Cardiac fibroblast (primary cell): ENCODE measurements around the gene LRP1B.

ENCODE experiments used
- DNase-seq, 2 donors: peaks; one replicate each; pipeline versions ENCODE4 v3.0.0 to v3.0.0-alpha.2; 2010; ENCODE audit warnings: low read depth in 2 of 2
- H3K4me3 ChIP-seq, 2 donors: replicated peaks in 1 of 2; 1 replicate in 1 of 2; 2 replicates in 1 of 2; pipeline ENCODE4 v1.5.1; 2011; ENCODE audit warnings: low read depth in 2 of 2, low read length in 2 of 2, mild to moderate bottlenecking in 2 of 2, moderate library complexity in 1 of 2
- TF ChIP-seq, protein P1 (sequence below): IDR thresholded peaks from one replicate; pipeline ENCODE4 v1.5.1; 2011; ENCODE audit warnings: low read depth, mild to moderate bottlenecking, low read length, inconsistent platforms

The LRP1B gene

DNA sequence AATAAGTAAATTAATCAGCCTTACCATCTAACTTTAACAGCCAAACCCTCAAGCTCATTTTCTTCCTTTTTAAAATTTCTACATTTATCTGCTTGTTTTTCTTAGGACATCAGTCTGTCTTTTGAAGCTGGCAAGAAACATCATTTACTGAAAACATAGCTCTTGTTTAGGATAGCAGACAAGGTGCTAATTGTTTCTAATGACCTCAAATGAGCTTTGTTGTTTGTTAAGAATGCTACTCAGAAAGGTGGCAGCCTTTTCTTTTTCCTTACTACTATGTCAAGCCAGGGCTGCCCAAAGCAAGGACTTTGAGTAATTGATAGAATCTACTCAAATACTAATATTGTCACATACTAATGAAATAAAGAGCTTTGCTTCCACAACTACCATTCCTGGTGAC lies 171.8 kb downstream of the LRP1B start:
- TF ChIP-seq, protein P1, sequence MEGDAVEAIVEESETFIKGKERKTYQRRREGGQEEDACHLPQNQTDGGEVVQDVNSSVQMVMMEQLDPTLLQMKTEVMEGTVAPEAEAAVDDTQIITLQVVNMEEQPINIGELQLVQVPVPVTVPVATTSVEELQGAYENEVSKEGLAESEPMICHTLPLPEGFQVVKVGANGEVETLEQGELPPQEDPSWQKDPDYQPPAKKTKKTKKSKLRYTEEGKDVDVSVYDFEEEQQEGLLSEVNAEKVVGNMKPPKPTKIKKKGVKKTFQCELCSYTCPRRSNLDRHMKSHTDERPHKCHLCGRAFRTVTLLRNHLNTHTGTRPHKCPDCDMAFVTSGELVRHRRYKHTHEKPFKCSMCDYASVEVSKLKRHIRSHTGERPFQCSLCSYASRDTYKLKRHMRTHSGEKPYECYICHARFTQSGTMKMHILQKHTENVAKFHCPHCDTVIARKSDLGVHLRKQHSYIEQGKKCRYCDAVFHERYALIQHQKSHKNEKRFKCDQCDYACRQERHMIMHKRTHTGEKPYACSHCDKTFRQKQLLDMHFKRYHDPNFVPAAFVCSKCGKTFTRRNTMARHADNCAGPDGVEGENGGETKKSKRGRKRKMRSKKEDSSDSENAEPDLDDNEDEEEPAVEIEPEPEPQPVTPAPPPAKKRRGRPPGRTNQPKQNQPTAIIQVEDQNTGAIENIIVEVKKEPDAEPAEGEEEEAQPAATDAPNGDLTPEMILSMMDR, result no peak
- no peak for DNase-seq
- no peak overlapping the region for H3K4me3 ChIP-seq

DNA sequence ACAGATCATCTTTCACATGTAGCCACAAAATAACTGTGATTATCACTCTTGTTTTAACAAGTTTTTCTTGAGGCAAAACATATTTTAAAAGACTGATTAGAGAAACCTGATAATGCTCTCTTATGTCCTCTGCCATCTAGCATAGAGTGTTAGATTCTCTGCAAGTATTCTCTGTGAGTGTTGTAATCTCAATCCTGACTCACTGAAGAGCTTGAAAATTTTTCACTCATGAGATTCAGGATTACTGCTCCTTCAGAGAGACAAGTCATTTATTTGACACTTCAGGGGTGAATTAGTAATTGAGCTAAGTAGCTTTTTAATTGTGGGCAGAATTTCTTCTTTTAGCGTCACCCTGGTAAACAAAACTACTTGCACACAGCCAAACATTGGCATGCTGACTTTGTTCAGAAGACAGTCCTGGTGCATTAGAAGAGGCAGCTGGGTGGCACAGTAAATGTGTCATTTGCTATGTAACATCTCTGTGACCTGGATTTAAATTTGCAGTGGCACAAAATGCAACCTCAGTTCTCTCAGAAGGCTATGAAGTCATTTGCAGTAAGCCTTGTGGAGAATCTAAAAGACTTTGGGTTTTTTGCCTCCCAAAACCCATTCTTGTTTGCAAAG lies 172.9 kb downstream of the LRP1B start:
- DNase-seq, result no peak
- TF ChIP-seq, protein P1, result no peak
- no peak overlapping the region for H3K4me3 ChIP-seq

DNA sequence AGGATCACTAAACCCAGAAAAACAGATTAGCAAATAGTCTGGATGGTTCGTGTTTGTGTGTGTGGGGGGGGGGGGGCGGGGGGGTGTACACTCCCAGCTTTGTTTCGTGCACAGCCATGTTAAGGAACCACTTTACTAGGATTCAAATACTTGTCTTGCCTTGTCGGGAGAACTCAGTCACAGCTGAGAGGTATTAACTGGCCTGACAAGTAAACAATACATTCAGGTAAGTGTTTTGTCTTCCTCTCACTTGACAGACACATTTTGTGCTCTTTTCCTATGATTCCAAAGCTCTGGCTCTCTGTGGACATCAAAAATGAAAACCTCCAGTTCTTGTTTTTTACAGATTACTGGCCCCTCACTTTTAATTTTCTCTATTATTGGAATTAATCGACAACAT lies 173.5 kb downstream of the LRP1B start:
- no peak for DNase-seq
- H3K4me3 ChIP-seq, result no peak overlapping the region
- TF ChIP-seq, protein P1, result no peak

DNA sequence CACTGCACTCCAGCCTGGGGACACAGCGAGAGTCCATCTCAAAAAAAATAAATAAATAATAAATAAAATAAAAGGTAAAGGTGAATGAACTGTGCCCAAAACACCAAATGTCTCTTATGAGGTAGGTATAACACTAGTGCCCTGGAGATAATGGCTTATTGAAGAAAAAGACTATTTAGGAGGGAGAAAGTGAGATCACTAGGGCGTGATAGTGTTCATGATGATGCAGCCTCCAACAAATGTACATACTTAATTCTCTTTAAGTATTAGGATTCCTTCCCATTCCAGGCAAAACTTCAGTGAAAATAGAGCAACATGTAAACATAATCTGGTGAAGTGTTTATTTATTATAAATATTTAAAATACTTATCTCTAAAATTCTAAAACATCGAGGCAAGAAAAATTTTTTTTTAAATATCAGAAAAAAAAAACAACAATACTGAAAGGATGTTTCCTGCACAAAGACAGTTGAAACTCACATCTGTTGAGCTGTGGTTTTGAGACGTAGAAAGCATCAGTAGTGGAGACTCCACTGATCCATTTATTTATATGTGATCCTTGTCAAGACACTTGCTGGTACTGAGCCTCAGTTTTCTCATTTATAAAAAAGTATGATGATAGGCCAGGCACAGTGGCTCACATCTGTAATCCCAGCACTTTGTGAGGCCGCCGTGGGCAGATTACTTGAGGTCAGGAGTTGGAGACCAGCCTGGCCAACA lies 183.3 kb downstream of the LRP1B start:
- no peak overlapping the region for H3K4me3 ChIP-seq
- no peak for DNase-seq
- TF ChIP-seq, protein P1, result no peak

DNA sequence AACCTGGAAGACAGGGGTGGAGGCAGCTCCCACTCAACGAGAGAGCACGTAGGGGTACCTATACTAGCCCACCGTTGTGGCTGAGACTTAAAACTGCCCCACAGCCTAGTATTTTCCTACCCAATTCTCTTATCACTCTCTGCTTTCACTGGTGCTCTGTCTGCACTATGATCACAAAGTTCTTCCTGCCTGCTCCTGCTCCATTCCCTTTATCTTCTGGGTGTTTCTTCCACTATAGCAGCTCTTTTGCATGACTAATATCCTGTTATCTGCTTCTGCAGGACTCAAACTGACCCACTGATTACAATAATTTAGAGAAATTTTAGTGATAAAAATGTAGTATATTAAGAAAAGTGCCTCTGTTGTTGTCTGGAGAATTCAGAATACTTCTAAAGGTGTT lies 184.8 kb downstream of the LRP1B start:
- DNase-seq, result no peak
- no peak overlapping the region for H3K4me3 ChIP-seq
- TF ChIP-seq, protein P1, result no peak

DNA sequence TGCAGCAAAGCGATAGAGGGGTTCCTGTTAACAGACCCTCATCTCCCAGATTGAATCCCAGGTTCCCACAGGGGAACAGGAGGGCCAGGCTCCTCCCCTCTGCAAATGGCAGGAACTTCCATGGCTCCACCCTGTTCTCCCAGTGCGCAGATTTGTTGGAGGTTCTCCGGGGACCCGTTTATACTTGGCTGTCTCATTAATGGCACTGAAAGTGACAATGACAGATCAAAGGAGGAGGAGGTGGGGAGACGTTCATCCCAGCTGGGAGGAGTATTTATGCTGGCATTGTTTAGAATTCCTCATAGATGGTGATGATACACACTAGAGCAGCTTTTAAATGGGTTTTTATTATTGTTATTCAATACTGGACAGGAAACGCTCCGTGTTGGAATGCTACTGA lies 186.9 kb downstream of the LRP1B start:
- TF ChIP-seq, protein P1, result no peak
- no peak for DNase-seq

More for the DNA sequence above, 186.9 kb downstream of the LRP1B start:
- H3K4me3 ChIP-seq, result no peak overlapping the region
